ENCODE measurements around the gene HAUS5. TPM values are rescaled to one million over a fixed set of nuclear protein-coding genes. Genes with fewer than 3 reads are reported as not detected.

HAUS5 gene
- total RNA-seq, 2 donors from 2014 or later, result 32.4 to 33.7 TPM

DNA sequence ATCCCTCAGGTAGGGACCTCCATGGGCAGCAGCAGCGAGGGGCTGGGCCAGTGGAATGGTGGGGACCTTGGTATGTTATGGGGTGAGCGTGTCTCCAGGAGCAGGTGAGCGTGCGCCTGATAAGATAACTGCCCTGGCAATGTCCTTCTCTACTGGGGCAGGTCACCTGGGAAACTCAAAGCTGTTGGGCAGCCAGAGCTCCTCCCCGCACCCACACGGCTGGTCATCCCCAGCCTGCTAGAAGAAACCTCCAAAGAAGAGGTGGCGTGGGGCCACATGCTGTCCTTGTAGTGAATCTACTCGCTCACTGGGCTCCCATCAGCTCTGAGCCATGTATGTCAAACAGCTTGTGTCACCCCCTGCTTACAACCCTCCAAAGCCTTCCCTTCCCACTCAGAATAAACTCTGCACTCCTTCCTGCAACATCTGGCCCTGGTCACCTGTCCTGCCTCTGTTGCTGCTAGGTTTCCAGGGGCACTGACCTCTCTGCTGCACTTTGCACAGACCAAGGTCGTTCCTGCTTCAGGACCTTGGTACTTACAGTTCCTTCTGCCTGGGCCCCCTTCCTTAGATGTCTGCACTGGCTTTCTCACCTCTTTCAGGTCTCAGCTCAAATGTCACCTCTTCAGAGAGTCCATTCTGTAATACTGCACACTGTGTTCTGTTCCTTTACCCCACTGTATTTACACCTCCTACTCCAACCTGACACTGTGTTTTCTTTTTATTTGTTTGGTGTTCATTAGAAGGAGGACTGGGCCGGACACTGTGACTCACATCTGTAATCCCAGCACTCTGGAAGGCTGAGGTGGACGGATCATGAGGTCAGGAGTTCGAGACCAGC is 47.3 kb upstream of the HAUS5 start:
- no peaks in the 10 kb centered on the region for H3K9me3 ChIP-seq (ENCODE audit: control insufficient read depth, low read length)
- no peaks in the 10 kb centered on the region for H3K27me3 ChIP-seq (ENCODE audit: control insufficient read depth, insufficient read depth, low read length, poor library complexity, severe bottlenecking)
- H3K4me3 Mint-ChIP-seq, result no peak overlapping the region
- no peak overlapping the region for H3K27ac Mint-ChIP-seq
- H3K36me3 Mint-ChIP-seq (ENCODE audit: low read depth), result no peaks in the 10 kb centered on the region
- peaks cover 43% of the 10 kb centered on the region for H3K27me3 Mint-ChIP-seq (ENCODE audit: insufficient read depth)
- H3K36me3 ChIP-seq (ENCODE audit: control insufficient read depth, insufficient read depth, low read length), result no peaks in the 10 kb centered on the region
- H3K4me3 ChIP-seq (ENCODE audit: low read length), result no peak overlapping the region
- no peaks in the 10 kb centered on the region for H3K9me3 Mint-ChIP-seq
- no peak overlapping the region for H3K27ac ChIP-seq (ENCODE audit: low read depth, low read length)
- TF ChIP-seq, protein P1, sequence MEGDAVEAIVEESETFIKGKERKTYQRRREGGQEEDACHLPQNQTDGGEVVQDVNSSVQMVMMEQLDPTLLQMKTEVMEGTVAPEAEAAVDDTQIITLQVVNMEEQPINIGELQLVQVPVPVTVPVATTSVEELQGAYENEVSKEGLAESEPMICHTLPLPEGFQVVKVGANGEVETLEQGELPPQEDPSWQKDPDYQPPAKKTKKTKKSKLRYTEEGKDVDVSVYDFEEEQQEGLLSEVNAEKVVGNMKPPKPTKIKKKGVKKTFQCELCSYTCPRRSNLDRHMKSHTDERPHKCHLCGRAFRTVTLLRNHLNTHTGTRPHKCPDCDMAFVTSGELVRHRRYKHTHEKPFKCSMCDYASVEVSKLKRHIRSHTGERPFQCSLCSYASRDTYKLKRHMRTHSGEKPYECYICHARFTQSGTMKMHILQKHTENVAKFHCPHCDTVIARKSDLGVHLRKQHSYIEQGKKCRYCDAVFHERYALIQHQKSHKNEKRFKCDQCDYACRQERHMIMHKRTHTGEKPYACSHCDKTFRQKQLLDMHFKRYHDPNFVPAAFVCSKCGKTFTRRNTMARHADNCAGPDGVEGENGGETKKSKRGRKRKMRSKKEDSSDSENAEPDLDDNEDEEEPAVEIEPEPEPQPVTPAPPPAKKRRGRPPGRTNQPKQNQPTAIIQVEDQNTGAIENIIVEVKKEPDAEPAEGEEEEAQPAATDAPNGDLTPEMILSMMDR (conservative IDR thresholded peaks at IDR 0.05), result no peak
- no peaks in the 10 kb centered on the region for H3K4me1 ChIP-seq (ENCODE audit: control insufficient read depth, insufficient read depth, low read length)
- 84 to 86% methylated on average over 5 to 12 of the region's 12 CpGs for WGBS, 2 experiments (ENCODE audit: insufficient coverage in 1 of 2, insufficient read length in 1 of 2)
- DNase-seq, result no peak
- H3K9ac ChIP-seq (ENCODE audit: extremely low read depth, low read length, poor library complexity, severe bottlenecking), result no peak overlapping the region
- H3K4me1 Mint-ChIP-seq, result peaks cover 7% of the 10 kb centered on the region

DNA sequence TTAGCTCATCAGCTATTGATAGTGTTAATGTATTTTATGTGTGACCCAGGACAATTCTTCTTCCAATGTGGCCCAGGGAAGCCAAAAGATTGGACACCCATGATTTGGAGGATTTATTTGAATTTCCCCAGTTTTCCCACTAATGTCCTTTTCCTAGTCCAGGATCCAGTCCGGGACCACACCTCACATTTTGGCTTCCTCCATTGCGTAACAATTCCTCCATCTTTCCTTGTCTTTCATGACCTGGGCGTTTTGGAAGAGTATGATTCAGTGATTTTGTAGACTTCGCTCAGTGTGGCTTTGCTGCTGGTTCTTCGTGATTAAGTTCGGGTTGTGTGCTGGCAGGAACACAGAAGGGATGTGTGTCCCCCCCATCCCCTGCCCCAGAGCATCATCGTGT is 45.8 kb upstream of the HAUS5 start:
- H3K9ac ChIP-seq (ENCODE audit: extremely low read depth, low read length, poor library complexity, severe bottlenecking), result no peak overlapping the region
- no peaks in the 10 kb centered on the region for H3K4me1 ChIP-seq (ENCODE audit: control insufficient read depth, insufficient read depth, low read length)
- H3K27ac Mint-ChIP-seq, result no peak overlapping the region
- H3K27me3 Mint-ChIP-seq (ENCODE audit: insufficient read depth), result peaks cover 30% of the 10 kb centered on the region
- no peaks in the 10 kb centered on the region for H3K36me3 Mint-ChIP-seq (ENCODE audit: low read depth)
- H3K4me1 Mint-ChIP-seq, result peaks cover 7% of the 10 kb centered on the region
- H3K4me3 ChIP-seq (ENCODE audit: low read length), result no peak overlapping the region
- H3K27ac ChIP-seq (ENCODE audit: low read depth, low read length), result no peak overlapping the region
- H3K9me3 Mint-ChIP-seq, result no peaks in the 10 kb centered on the region
- no peaks in the 10 kb centered on the region for H3K36me3 ChIP-seq (ENCODE audit: control insufficient read depth, insufficient read depth, low read length)
- peaks cover 2% of the 10 kb centered on the region for H3K27me3 ChIP-seq (ENCODE audit: control insufficient read depth, insufficient read depth, low read length, poor library complexity, severe bottlenecking)
- H3K9me3 ChIP-seq (ENCODE audit: control insufficient read depth, low read length), result no peaks in the 10 kb centered on the region
- 98 to 100% methylated on average over 1 to 7 of the region's 7 CpGs for WGBS, 2 experiments (ENCODE audit: insufficient coverage in 1 of 2, insufficient read length in 1 of 2)
- H3K4me3 Mint-ChIP-seq, result no peak overlapping the region
- TF ChIP-seq, protein P1 (conservative IDR thresholded peaks at IDR 0.05), result no peak
- DNase-seq, result no peak

DNA sequence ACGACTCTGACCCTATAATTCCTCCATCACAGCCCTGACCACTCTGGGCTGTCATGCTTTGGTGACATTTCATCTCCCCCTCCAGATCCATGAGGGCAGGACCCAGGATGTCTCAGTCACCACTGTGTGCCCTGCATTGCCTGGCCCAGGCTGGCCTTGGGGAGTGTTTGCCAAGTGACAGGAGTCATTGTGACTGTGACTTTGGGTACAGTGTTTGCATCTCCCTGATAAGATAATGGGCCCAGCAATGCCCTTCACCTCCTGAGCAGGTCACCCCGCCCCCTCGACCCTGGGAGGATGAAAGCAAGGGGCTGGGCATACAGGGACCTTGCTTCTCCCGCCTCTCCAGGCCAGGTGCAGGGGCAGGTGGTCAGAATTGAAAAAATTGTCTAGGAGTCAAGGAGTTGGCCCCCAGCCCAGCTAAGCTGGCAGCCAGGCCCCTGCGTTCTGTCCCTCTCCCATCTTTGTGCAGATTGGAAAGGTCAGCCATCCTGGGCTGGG is 43.2 kb upstream of the HAUS5 start:
- TF ChIP-seq, protein P1 (conservative IDR thresholded peaks at IDR 0.05), result no peak
- H3K4me3 ChIP-seq (ENCODE audit: low read length), result no peak overlapping the region
- H3K4me1 Mint-ChIP-seq, result peaks cover 7% of the 10 kb centered on the region
- H3K27me3 Mint-ChIP-seq (ENCODE audit: insufficient read depth), result peaks cover 31% of the 10 kb centered on the region
- H3K36me3 ChIP-seq (ENCODE audit: control insufficient read depth, insufficient read depth, low read length), result no peaks in the 10 kb centered on the region
- peaks cover 1% of the 10 kb centered on the region for H3K9me3 Mint-ChIP-seq
- no peak overlapping the region for H3K27ac ChIP-seq (ENCODE audit: low read depth, low read length)
- no peaks in the 10 kb centered on the region for H3K36me3 Mint-ChIP-seq (ENCODE audit: low read depth)
- no peak overlapping the region for H3K4me3 Mint-ChIP-seq
- no peak overlapping the region for H3K9ac ChIP-seq (ENCODE audit: extremely low read depth, low read length, poor library complexity, severe bottlenecking)
- no peaks in the 10 kb centered on the region for H3K9me3 ChIP-seq (ENCODE audit: control insufficient read depth, low read length)
- H3K27ac Mint-ChIP-seq, result no peak overlapping the region
- DNase-seq, result no peak
- 84 to 100% methylated on average over 2 to 5 of the region's 5 CpGs for WGBS, 2 experiments (ENCODE audit: insufficient coverage in 1 of 2, insufficient read length in 1 of 2)
- H3K27me3 ChIP-seq (ENCODE audit: control insufficient read depth, insufficient read depth, low read length, poor library complexity, severe bottlenecking), result peaks cover 4% of the 10 kb centered on the region
- H3K4me1 ChIP-seq (ENCODE audit: control insufficient read depth, insufficient read depth, low read length), result no peaks in the 10 kb centered on the region

All from endodermal cell (in vitro differentiated cells).